Activated naive CD8-positive, alpha-beta T cell (primary cell): ENCODE data around the gene DAZ3.
"Not testable (repeated sequence)": the region's sequence is repeated elsewhere in the genome, so short reads cannot be mapped to it uniquely, and the experiment has no call there.

Experiments
- H3K27ac Mint-ChIP-seq: one replicate; pipeline ENCODE4 v1.8.0; 2021; ENCODE audit warnings: mixed read lengths
- H3K27me3 Mint-ChIP-seq: one replicate; pipeline ENCODE4 v1.8.0; 2021; ENCODE audit warnings: mixed read lengths
- H3K36me3 Mint-ChIP-seq: one replicate; pipeline ENCODE4 v1.8.0; 2021; ENCODE audit warnings: mixed read lengths
- H3K4me1 Mint-ChIP-seq: one replicate; pipeline ENCODE4 v1.8.0; 2021; ENCODE audit warnings: low read depth, mixed read lengths
- H3K4me3 Mint-ChIP-seq: one replicate; pipeline ENCODE4 v1.8.0; 2021; ENCODE audit warnings: mild to moderate bottlenecking, mixed read lengths
- H3K9me3 Mint-ChIP-seq: one replicate; pipeline ENCODE4 v1.8.0; 2021; ENCODE audit warnings: low read depth, mixed read lengths

The DAZ3 gene

GRCh38 chrY:24813293-24813692, at the start of gene DAZ3:
TSS of gene DAZ3 (minus strand) at chrY:24813393. CDS start at chrY:24813185, 208 bp downstream.
- H3K27ac Mint-ChIP-seq, H3K36me3 Mint-ChIP-seq, H3K27me3 Mint-ChIP-seq, H3K4me1 Mint-ChIP-seq, H3K9me3 Mint-ChIP-seq, H3K4me3 Mint-ChIP-seq: not testable (repeated sequence)

DNA sequence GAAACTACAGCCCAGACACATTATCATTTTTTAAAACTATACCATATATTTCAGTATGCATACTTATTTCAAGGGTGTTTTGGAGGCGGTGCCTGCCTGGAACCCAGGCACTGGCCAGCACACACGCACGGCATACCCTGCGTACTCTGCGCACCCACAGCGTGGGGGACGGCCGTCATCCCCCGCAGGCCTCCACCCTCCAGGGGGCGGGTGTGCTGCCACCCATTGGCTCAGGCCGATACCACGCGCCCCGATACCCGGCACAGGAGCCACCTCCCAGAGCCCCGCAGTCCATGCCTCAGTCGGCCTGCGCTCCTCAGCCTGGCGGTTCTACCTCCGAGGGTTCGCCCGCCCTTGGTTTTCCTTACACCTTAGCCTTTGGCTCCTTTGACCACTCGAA, 20.4 kb upstream of the DAZ3 start, which contains the start of gene DAZ4:
TSS of gene DAZ4 (plus strand) at position 301 of the 400 bp plus-strand sequence. CDS start 208 bp downstream, outside the sequence.
- not testable (repeated sequence) for H3K4me3 Mint-ChIP-seq, H3K4me1 Mint-ChIP-seq, H3K27me3 Mint-ChIP-seq, H3K9me3 Mint-ChIP-seq, H3K36me3 Mint-ChIP-seq, H3K27ac Mint-ChIP-seq

- H3K27me3 Mint-ChIP-seq, H3K27ac Mint-ChIP-seq, H3K4me3 Mint-ChIP-seq, H3K4me1 Mint-ChIP-seq, H3K36me3 Mint-ChIP-seq, H3K9me3 Mint-ChIP-seq: not testable (repeated sequence)
Observed at GRCh38 chrY:24825069-24825468, 11.9 kb upstream of the DAZ3 start.

GRCh38 chrY:24824184-24824879, 11.1 kb upstream of the DAZ3 start:
- not testable (repeated sequence) for H3K9me3 Mint-ChIP-seq, H3K36me3 Mint-ChIP-seq, H3K4me3 Mint-ChIP-seq, H3K4me1 Mint-ChIP-seq, H3K27me3 Mint-ChIP-seq, H3K27ac Mint-ChIP-seq

GRCh38 chrY:24821836-24822235, 8.6 kb upstream of the DAZ3 start:
- not testable (repeated sequence) for H3K27ac Mint-ChIP-seq, H3K4me1 Mint-ChIP-seq, H3K4me3 Mint-ChIP-seq, H3K9me3 Mint-ChIP-seq, H3K36me3 Mint-ChIP-seq, H3K27me3 Mint-ChIP-seq
